Measurements from ENCODE around the gene DGCR2.
"Not testable (repeated sequence)": the region's sequence is repeated elsewhere in the genome, so short reads cannot be mapped to it uniquely, and the experiment has no call there.

DNA sequence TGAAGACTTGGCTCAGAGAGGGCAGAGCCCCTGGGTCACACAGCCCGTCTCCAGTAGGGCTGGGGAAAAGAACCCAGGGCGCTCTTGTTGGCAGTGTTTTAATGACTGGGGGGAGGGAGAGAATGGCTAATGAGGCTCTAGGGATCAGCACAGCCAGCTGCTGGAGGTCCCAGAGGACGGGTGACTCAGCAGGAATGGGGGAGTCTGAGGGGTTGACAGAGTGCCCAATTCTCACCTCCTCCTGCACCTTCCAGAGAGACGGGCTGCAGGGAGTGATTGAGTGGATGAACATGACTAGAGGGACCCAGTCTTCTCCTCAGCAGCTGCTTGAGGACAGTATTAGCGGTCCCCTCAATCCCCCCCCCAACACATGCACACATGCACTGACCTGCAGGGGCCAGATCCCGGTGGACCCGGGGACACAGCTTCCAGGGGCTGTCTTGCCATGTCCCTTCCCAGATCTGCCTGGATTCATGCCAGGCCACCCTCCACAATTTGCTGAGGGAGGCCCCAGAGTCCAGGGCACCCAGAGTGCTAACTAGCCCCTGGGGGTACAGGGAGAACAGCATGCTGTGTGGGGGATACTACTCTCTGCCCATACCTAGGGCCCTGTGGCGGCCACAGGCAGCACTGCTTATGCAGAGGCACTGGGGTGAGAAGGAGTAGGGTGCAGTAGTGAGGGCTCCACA, 94.7 kb downstream of the DGCR2 start:
- TF ChIP-seq CTCF, POLR2A (IDR thresholded peaks at IDR 0.05): not testable (repeated sequence)

All from esophagus squamous epithelium (tissue), 4 donors.